PC-3 (cell line): ENCODE data around the gene CAPN10.

Source experiments
- EZH2 ChIP-seq: fragments of 300-600 bp; sonication (generic); IDR thresholded peaks from one replicate; pipeline ENCODE4 v1.6.1; 2017; ENCODE audit warnings: antibody characterized with exemption, mild to moderate bottlenecking, low read length; ENCODE audit not compliant: unreplicated experiment
- TF ChIP-seq, protein P1 (sequence below): fragments of 300-600 bp; sonication (generic); conservative IDR thresholded peaks from 2 replicates; pipeline ENCODE4 v1.5.1; 2017; ENCODE audit warnings: antibody characterized with exemption, low read depth, mild to moderate bottlenecking, low read length

DNA sequence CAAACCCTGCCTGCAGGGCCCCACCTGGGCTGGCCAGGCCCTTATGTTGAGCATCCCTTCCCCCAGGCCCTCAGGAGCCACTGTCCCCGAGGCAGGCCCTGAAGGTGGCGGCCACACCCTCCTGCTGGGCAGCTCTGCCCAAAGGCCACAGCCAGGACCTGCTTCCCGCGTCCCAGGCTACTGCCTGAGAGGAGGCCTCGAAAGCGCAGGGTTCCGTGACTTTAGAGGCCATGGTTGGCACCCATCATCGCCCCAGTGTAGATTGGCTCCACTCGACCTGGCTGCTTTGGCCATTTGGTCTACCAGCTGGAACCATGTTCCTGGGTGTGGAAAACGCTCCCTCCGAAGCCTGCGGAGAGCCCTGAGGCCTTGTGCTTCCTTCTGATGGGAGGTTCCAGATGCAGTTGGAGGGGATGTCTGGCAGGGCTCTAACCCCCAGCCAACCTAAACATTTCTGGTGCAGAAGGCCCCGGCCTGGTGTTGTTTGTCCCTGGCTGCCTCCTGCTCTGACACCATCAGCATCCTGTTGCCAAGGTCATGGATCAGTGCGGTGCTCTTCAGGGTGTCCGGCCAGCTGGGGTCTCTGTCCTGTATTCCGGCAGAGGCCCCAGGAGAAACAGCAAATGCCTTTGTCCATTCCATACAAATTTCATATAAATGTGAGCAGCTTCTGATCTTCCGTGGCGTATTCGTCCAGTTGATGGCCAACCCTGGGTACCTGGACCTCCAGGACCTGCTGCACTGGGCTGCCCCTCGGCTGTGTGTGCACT, 14.7 kb downstream of the CAPN10 start:
- TF ChIP-seq, protein P1, sequence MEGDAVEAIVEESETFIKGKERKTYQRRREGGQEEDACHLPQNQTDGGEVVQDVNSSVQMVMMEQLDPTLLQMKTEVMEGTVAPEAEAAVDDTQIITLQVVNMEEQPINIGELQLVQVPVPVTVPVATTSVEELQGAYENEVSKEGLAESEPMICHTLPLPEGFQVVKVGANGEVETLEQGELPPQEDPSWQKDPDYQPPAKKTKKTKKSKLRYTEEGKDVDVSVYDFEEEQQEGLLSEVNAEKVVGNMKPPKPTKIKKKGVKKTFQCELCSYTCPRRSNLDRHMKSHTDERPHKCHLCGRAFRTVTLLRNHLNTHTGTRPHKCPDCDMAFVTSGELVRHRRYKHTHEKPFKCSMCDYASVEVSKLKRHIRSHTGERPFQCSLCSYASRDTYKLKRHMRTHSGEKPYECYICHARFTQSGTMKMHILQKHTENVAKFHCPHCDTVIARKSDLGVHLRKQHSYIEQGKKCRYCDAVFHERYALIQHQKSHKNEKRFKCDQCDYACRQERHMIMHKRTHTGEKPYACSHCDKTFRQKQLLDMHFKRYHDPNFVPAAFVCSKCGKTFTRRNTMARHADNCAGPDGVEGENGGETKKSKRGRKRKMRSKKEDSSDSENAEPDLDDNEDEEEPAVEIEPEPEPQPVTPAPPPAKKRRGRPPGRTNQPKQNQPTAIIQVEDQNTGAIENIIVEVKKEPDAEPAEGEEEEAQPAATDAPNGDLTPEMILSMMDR, result no peak
- TF ChIP-seq EZH2, result no peak
